Heart left ventricle (tissue), 16 donors: ENCODE data around the gene NUDT8. TPM values are rescaled to one million over a fixed set of nuclear protein-coding genes. Genes with fewer than 3 reads are reported as not detected.
"Not testable (repeated sequence)": the region's sequence is repeated elsewhere in the genome, so short reads cannot be mapped to it uniquely, and the experiment has no call there.

Experiments used
- ATAC-seq, 4 donors: fragments of 200-7000 bp; cut with Tn5 transposase; one replicate each; pipeline ENCODE4 v1.9.1; 2020 to 2022; ENCODE audit warnings: moderate library complexity in 4 of 4, mild to moderate bottlenecking in 3 of 4, moderate number of reproducible peaks in 1 of 4
- DNase-seq, 5 donors: peaks; one replicate each; pipeline ENCODE4 v3.0.0-alpha.2; 2020
- H3K27ac ChIP-seq, 12 donors: fragments of 200-600 bp; sonication (generic) in 4 of 12; one replicate each; pipeline versions ENCODE4 v1.5.0 to v1.8.0; 2016 to 2022; ENCODE audit warnings: mild to moderate bottlenecking in 2 of 12
- H3K27me3 ChIP-seq, 9 donors: fragments of 200-600 bp; sonication (generic) in 2 of 9; one replicate each; pipeline versions ENCODE4 v1.5.1 to v1.8.0; 2016 to 2022; ENCODE audit warnings: mild to moderate bottlenecking in 3 of 9
- H3K36me3 ChIP-seq, 9 donors: fragments of 200-600 bp; sonication (generic) in 2 of 9; one replicate each; pipeline versions ENCODE4 v1.5.0 to v1.8.0; 2018 to 2022; ENCODE audit warnings: mild to moderate bottlenecking in 2 of 9
- H3K4me1 ChIP-seq, 12 donors: fragments of 200-600 bp; sonication (generic) in 4 of 12; one replicate each; pipeline versions ENCODE4 v1.5.0 to v1.8.0; 2016 to 2022; ENCODE audit warnings: mild to moderate bottlenecking in 3 of 12
- H3K4me3 ChIP-seq, 12 donors: fragments of 200-600 bp; sonication (generic) in 4 of 12; one replicate each; pipeline versions ENCODE4 v1.5.0 to v1.8.0; 2017 to 2022; ENCODE audit warnings: mild to moderate bottlenecking in 9 of 12, moderate library complexity in 4 of 12
- H3K9me3 ChIP-seq, 12 donors: fragments of 200-600 bp; sonication (generic) in 4 of 12; one replicate each; pipeline versions ENCODE4 v1.5.0 to v1.8.0; 2016 to 2022; ENCODE audit warnings: mild to moderate bottlenecking in 1 of 12
- CTCF ChIP-seq, 12 donors: fragments of 200-600 bp; sonication (generic) in 4 of 12; IDR thresholded peaks; one replicate each; pipeline versions ENCODE4 v1.5.0 to v1.8.0; 2018 to 2022; ENCODE audit warnings: antibody characterized with exemption in 12 of 12, mild to moderate bottlenecking in 5 of 12
- POLR2A ChIP-seq, 2 donors: fragments of 450-650 bp; IDR thresholded peaks; one replicate each; pipeline ENCODE4 v1.6.1; 2017; ENCODE audit warnings: antibody characterized with exemption in 2 of 2, mild to moderate bottlenecking in 2 of 2, moderate library complexity in 2 of 2
- WGBS, 4 donors: extraction: QIAGEN DNeasy Blood & Tissue Kit in 2 of 4; methylation state at CpG; one replicate each; pipeline versions ENCODE4 v1.1.5 to v1.1.7; 2013 to 2018; 5-methylcytosine and 5-hydroxymethylcytosine counted together
- intact Hi-C, 10 donors: fragments of 100-400 bp; cut with DNase I; formaldehyde crosslinking; loops; one replicate each; pipeline versions ENCODE4 v1.11.1 to v1.14.2; 2022
- polyA plus RNA-seq, 2 donors: library from polyadenylated mRNA; stranded (reverse); fragments of 200-250 nt; gene quantifications; one replicate each; pipeline ENCODE4 v1.2.3, GENCODE V29; 2013
- total RNA-seq, 9 donors: library from RNA; depleted of rRNA in 2 of 9; stranded (reverse); fragments of >200 nt in 2 of 9; fragmentation: NEBNext Ultra II Directional in 3 of 9; extraction: Animal tissue kit (Norgen Biotek cat#: 25700) in 3 of 9; gene quantifications; one replicate each; pipeline versions ENCODE4 v1.1.0 to v1.2.4, GENCODE V29; 2016 to 2023
- donor health status: ischemic (EF 13 %, LVEDD 7.1; RV severe dilation, severe dysfunction).
- donor health status: healthy with polysubstance abuse.
- donor health status: DM: no; HTN: yes; CAD: no.
- donor health status: DM: no; HTN: no; CAD: no.
- donor health status: ischemic (EF 25% LVEDD 6.9; RV normal size, moderate dysfunction).
- donor health status: ischemic (EF 25% LVEDD 5.7; RV mildly dilated, moderate dysfunction).
- donor health status: healthy.
- donor health status: DM: yes; HTN: yes; CAD: no.
- donor health status: ischemic (EF 35%, LVEDD 5.7; RV mildly dilated, moderate dysfunction).
- donor health status: nonischemic (EF 11% LVEDD 7.7; RV severe dilation, severe dysfunction).
- donor health status: DM: yes; HTN: yes; CAD: no.
- donor health status: PGD.
- donor health status: ischemic (EF 29% LVEDD 5.4; RV normal size, mild dysfunction).
- donor health status: nonischemic (EF 23%, LVEDD 6.1; RV moderate dilation, normal function).

Gene NUDT8
- total and polyA plus RNA-seq, 11 donors, result 29.1 to 110 (median 49.3) TPM

GRCh38 chr11:67663532-67664212, 33.9 kb upstream of the NUDT8 start:
- no peak overlapping the region for H3K27ac ChIP-seq
- no peaks in the 10 kb centered on the region for H3K9me3 ChIP-seq
- WGBS, 4 donors, result 87 to 92% (median 89%) methylated on average over 9 to 22 of the region's 22 CpGs
- intact Hi-C loops, result loop anchor here in 2 of 10 donors (5.0 to 10.0 kb wide), 2 partner anchors 51 to 89 kb away; no protein-coding TSS in a partner anchor
- H3K27me3 ChIP-seq, result no peaks in the 10 kb centered on the region
- DNase-seq, result no peak
- no peak for ATAC-seq
- no peaks in the 10 kb centered on the region for H3K4me1 ChIP-seq
- TF ChIP-seq POLR2A (IDR thresholded peaks at IDR 0.05) (no peak), CTCF (IDR thresholded peaks at IDR 0.05) (no peak)
- no peak overlapping the region for H3K4me3 ChIP-seq
- no peaks in the 10 kb centered on the region for H3K36me3 ChIP-seq

GRCh38 chr11:67662835-67663531, 33.2 kb upstream of the NUDT8 start:
- Histone ChIP-seq H3K36me3 (no peaks in the 10 kb centered on the region), H3K27me3 (no peaks in the 10 kb centered on the region), H3K27ac (no peak overlapping the region), H3K4me3 (no peak overlapping the region), H3K4me1 (no peaks in the 10 kb centered on the region), H3K9me3 (no peaks in the 10 kb centered on the region)
- no peak for TF ChIP-seq POLR2A (IDR thresholded peaks at IDR 0.05)
- no peak for TF ChIP-seq CTCF (IDR thresholded peaks at IDR 0.05)
- intact Hi-C loops, result loop anchor here in 2 of 10 donors (5.0 to 10.0 kb wide), 2 partner anchors 51 to 88 kb away; no protein-coding TSS in a partner anchor
- DNase-seq (no peak), ATAC-seq (no peak)
- WGBS, 4 donors, result 77 to 81% (median 80%) methylated on average over 19 of the region's 19 CpGs

GRCh38 chr11:67662142-67662834, 32.6 kb upstream of the NUDT8 start:
- DNase-seq (no peak), ATAC-seq (no peak)
- no peaks in the 10 kb centered on the region for H3K9me3 ChIP-seq
- no peaks in the 10 kb centered on the region for H3K4me1 ChIP-seq
- no peak overlapping the region for H3K27ac ChIP-seq
- no peak overlapping the region for H3K4me3 ChIP-seq
- intact Hi-C loops, result loop anchor here in 2 of 10 donors (5.0 to 10.0 kb wide), 2 partner anchors 50 to 87 kb away; no protein-coding TSS in a partner anchor
- H3K27me3 ChIP-seq, result no peaks in the 10 kb centered on the region
- H3K36me3 ChIP-seq, result no peaks in the 10 kb centered on the region
- 85 to 90% (median 87%) methylated on average over 12 of the region's 12 CpGs for WGBS, 4 donors
- TF ChIP-seq CTCF (IDR thresholded peaks at IDR 0.05) (no peak), POLR2A (IDR thresholded peaks at IDR 0.05) (no peak)

GRCh38 chr11:67660752-67661151, 31.0 kb upstream of the NUDT8 start:
- intact Hi-C loops, result loop anchor here in 2 of 10 donors (5.0 to 10.0 kb wide), 2 partner anchors 48 to 86 kb away; no protein-coding TSS in a partner anchor
- WGBS, 4 donors, result 62 to 79% (median 76%) methylated on average over 5 of the region's 5 CpGs
- not testable (repeated sequence) for ATAC-seq

More at GRCh38 chr11:67660752-67661151, 31.0 kb upstream of the NUDT8 start:
- H3K27ac ChIP-seq, H3K27me3 ChIP-seq, H3K4me1 ChIP-seq, H3K4me3 ChIP-seq, H3K36me3 ChIP-seq, H3K9me3 ChIP-seq, DNase-seq: not testable (repeated sequence)
